WTC11 (cell line): ENCODE results near the gene RBFOX2. TPM values are rescaled to one million over a fixed set of nuclear protein-coding genes. Genes with fewer than 3 reads are reported as not detected.

Experiments
- ATAC-seq: fragments of 200-7000 bp; cut with Tn5 transposase; 2 replicates; pipeline ENCODE4 v1.10.0; 2021; ENCODE audit warnings: mild to moderate bottlenecking, moderate library complexity
- CTCF ChIA-PET: fragments of 300-600 bp; sonication (Branson Sonifier 250); formaldehyde crosslinking; loops from one replicate; lab custom pipeline; 2021; ENCODE audit warnings: antibody characterized with exemption; lab: Charles Lee
- POLR2A ChIA-PET: fragments of 350-600 bp; sonication (Branson Sonifier 250); formaldehyde crosslinking; loops from one replicate; lab custom pipeline; 2021; ENCODE audit warnings: antibody characterized with exemption; lab: Charles Lee
- DNase-seq: peaks from one replicate; pipeline ENCODE4 v3.0.0; 2021; ENCODE audit warnings: low spot score
- H3K27ac Mint-ChIP-seq: 2 replicates; pipeline ENCODE4 v1.8.0; 2021; ENCODE audit warnings: mixed read lengths
- H3K27me3 Mint-ChIP-seq: 2 replicates; pipeline ENCODE4 v1.8.0; 2021; ENCODE audit warnings: low read depth, mild to moderate bottlenecking, moderate library complexity, mixed read lengths
- H3K36me3 Mint-ChIP-seq: 2 replicates; pipeline ENCODE4 v1.8.0; 2021; ENCODE audit warnings: mixed read lengths
- H3K4me1 Mint-ChIP-seq: 2 replicates; pipeline ENCODE4 v1.8.0; 2022; ENCODE audit warnings: mixed read lengths
- H3K4me3 Mint-ChIP-seq: 2 replicates; pipeline ENCODE4 v1.8.0; 2021; ENCODE audit warnings: mild to moderate bottlenecking, moderate library complexity, mixed read lengths
- H3K9me3 Mint-ChIP-seq: 2 replicates; pipeline ENCODE4 v1.8.0; 2021; ENCODE audit warnings: mixed read lengths
- CREM ChIP-seq: sonication (generic); formaldehyde crosslinking; IDR thresholded peaks from 2 replicates; pipeline ENCODE4 v1.8.1; 2022; ENCODE audit warnings: mild to moderate bottlenecking, missing genetic modification reagents, moderate library complexity
- ETV6 ChIP-seq: sonication (generic); formaldehyde crosslinking; IDR thresholded peaks from 2 replicates; pipeline ENCODE4 v1.8.1; 2022; ENCODE audit warnings: mild to moderate bottlenecking, missing genetic modification reagents
- HMGA2 ChIP-seq: fragments of 250-450 bp; sonication (Bioruptor Pico); IDR thresholded peaks from 2 replicates; pipeline ENCODE4 v1.4.0; 2021; ENCODE audit warnings: mild to moderate bottlenecking, moderate library complexity
- JAZF1 ChIP-seq: fragments of 250-450 bp; sonication (Bioruptor Pico); IDR thresholded peaks from 2 replicates; pipeline ENCODE4 v1.9.0; 2021; ENCODE audit warnings: moderate library complexity, mild to moderate bottlenecking, inconsistent platforms
- JUN ChIP-seq: sonication (generic); formaldehyde crosslinking; IDR thresholded peaks from 2 replicates; pipeline ENCODE4 v1.8.0; 2023; ENCODE audit warnings: mild to moderate bottlenecking, missing genetic modification reagents
- RELA ChIP-seq: sonication (generic); formaldehyde crosslinking; IDR thresholded peaks from 2 replicates; pipeline ENCODE4 v1.8.1; 2022; ENCODE audit warnings: missing genetic modification reagents, mild to moderate bottlenecking, borderline replicate concordance
- TEAD4 ChIP-seq: sonication (generic); formaldehyde crosslinking; IDR thresholded peaks from 2 replicates; pipeline ENCODE4 v1.8.0; 2022; ENCODE audit warnings: mild to moderate bottlenecking, missing genetic modification reagents
- ZBTB21 ChIP-seq: sonication (generic); formaldehyde crosslinking; IDR thresholded peaks from 2 replicates; pipeline ENCODE4 v1.8.1; 2023; ENCODE audit warnings: mild to moderate bottlenecking, missing genetic modification reagents, borderline replicate concordance
- ZNF121 ChIP-seq: sonication (generic); formaldehyde crosslinking; IDR thresholded peaks from 2 replicates; pipeline ENCODE4 v1.8.0; 2023; ENCODE audit warnings: missing genetic modification reagents
- ZNF232 ChIP-seq: sonication (generic); formaldehyde crosslinking; IDR thresholded peaks from 2 replicates; pipeline ENCODE4 v1.8.0; 2022; ENCODE audit warnings: mild to moderate bottlenecking, missing genetic modification reagents
- total RNA-seq: library from RNA; stranded (reverse); gene quantifications from 3 replicates; pipeline ENCODE4 v1.2.3, GENCODE V29; 2021
- TF ChIP-seq, protein P1 (sequence below): sonication (generic); formaldehyde crosslinking; IDR thresholded peaks from 2 replicates; pipeline ENCODE4 v1.8.0; 2023; ENCODE audit warnings: mild to moderate bottlenecking, missing genetic modification reagents
- TF ChIP-seq, protein P2 (sequence below): sonication (generic); formaldehyde crosslinking; IDR thresholded peaks from 2 replicates; pipeline ENCODE4 v1.8.1; 2023; ENCODE audit warnings: mild to moderate bottlenecking, missing genetic modification reagents, moderate library complexity
- TF ChIP-seq, protein P3 (sequence below): sonication (generic); formaldehyde crosslinking; IDR thresholded peaks from 2 replicates; pipeline ENCODE4 v1.8.1; 2023; ENCODE audit warnings: mild to moderate bottlenecking, missing genetic modification reagents, moderate library complexity
- TF ChIP-seq, protein P4 (sequence below): sonication (generic); formaldehyde crosslinking; IDR thresholded peaks from 2 replicates; pipeline ENCODE4 v1.8.0; 2023; ENCODE audit warnings: missing genetic modification reagents, mild to moderate bottlenecking, borderline replicate concordance
- TF ChIP-seq, protein P5 (sequence below): fragments of 250-450 bp; sonication (Bioruptor Pico); IDR thresholded peaks from 2 replicates; pipeline ENCODE4 v2.1.2; 2022; ENCODE audit warnings: mild to moderate bottlenecking, moderate library complexity
- TF ChIP-seq, protein P6 (sequence below): fragments of 250-450 bp; sonication (Bioruptor Pico); conservative IDR thresholded peaks from 2 replicates; pipeline ENCODE4 v1.9.0; 2021; ENCODE audit warnings: mild to moderate bottlenecking

The RBFOX2 gene
- total RNA-seq, 1 experiment from 2014 or later, result 107 TPM

DNA sequence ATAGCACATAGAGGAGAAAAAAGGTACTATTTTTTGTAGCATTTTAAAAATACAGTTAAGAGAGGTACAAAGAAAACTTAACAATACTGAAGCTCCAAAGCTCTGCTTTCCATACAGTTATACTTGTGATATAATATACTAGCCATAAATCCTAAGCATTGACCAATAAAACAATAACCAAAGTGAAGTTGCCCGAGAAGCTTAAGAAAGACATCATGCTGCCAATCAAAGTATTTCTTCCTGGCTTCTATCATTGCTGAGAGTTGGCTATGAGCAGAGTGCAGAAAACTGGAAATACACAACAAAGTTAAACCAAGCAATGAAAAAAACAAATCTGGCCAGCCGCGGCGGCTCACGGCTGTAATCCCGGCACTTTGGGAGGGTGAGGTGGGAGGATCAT, 84.2 kb downstream of the RBFOX2 start:
- no peaks in the 10 kb centered on the region for H3K9me3 Mint-ChIP-seq
- TF ChIP-seq JAZF1 (CRISPR knock-in tag), result no peak
- no peak for TF ChIP-seq ETV6 (CRISPR knock-in tag)
- no peak for TF ChIP-seq JUN (CRISPR knock-in tag)
- no peak for TF ChIP-seq ZNF232
- DNase-seq, result no peak
- H3K4me1 Mint-ChIP-seq, result no peaks in the 10 kb centered on the region
- H3K4me3 Mint-ChIP-seq, result no peak overlapping the region
- H3K36me3 Mint-ChIP-seq, result no peaks in the 10 kb centered on the region
- ChIA-PET CTCF (no interaction called here), POLR2A (interaction anchor here (0.6 kb wide), 1 partner anchor 120 kb away, joined by 3 read pairs; no protein-coding TSS in a partner anchor)
- no peaks in the 10 kb centered on the region for H3K27me3 Mint-ChIP-seq
- H3K27ac Mint-ChIP-seq, result no peak overlapping the region
- no peak for ATAC-seq

DNA sequence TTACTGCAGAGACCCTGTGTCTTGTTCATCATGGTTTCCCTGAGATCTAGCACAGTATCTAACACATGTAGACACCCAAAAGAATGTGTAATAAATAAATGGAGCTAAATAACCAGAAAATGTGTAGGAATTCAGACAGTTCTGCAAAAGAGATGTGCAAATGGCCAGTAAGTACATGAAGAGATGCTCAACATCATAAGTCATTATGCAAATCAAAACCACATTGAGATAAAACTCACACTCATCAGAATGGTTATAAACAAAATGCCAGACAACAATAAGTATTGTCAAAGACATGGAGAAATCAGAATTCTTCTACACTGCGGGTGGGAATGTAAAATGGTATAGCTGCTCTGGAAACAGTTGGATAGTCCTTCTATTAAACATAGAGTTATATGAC, 88.5 kb downstream of the RBFOX2 start:
- H3K27me3 Mint-ChIP-seq, result no peaks in the 10 kb centered on the region
- no peak for TF ChIP-seq TEAD4 (CRISPR knock-in tag)
- TF ChIP-seq, protein P1, sequence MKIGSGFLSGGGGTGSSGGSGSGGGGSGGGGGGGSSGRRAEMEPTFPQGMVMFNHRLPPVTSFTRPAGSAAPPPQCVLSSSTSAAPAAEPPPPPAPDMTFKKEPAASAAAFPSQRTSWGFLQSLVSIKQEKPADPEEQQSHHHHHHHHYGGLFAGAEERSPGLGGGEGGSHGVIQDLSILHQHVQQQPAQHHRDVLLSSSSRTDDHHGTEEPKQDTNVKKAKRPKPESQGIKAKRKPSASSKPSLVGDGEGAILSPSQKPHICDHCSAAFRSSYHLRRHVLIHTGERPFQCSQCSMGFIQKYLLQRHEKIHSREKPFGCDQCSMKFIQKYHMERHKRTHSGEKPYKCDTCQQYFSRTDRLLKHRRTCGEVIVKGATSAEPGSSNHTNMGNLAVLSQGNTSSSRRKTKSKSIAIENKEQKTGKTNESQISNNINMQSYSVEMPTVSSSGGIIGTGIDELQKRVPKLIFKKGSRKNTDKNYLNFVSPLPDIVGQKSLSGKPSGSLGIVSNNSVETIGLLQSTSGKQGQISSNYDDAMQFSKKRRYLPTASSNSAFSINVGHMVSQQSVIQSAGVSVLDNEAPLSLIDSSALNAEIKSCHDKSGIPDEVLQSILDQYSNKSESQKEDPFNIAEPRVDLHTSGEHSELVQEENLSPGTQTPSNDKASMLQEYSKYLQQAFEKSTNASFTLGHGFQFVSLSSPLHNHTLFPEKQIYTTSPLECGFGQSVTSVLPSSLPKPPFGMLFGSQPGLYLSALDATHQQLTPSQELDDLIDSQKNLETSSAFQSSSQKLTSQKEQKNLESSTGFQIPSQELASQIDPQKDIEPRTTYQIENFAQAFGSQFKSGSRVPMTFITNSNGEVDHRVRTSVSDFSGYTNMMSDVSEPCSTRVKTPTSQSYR (CRISPR knock-in tag), result no peak
- CTCF ChIA-PET, result interaction anchor here (1.3 to 1.7 kb wide), 2 partner anchors 9 to 126 kb away, joined by 4 to 6 read pairs; no protein-coding TSS in a partner anchor
- H3K4me3 Mint-ChIP-seq, result no peak overlapping the region
- no peak for ATAC-seq
- no peak overlapping the region for H3K27ac Mint-ChIP-seq
- H3K36me3 Mint-ChIP-seq, result peaks cover 8% of the 10 kb centered on the region; the same call in 1 of the 2 replicates
- H3K9me3 Mint-ChIP-seq, result no peaks in the 10 kb centered on the region
- POLR2A ChIA-PET, result no interaction called here
- no peak for DNase-seq
- no peaks in the 10 kb centered on the region for H3K4me1 Mint-ChIP-seq

DNA sequence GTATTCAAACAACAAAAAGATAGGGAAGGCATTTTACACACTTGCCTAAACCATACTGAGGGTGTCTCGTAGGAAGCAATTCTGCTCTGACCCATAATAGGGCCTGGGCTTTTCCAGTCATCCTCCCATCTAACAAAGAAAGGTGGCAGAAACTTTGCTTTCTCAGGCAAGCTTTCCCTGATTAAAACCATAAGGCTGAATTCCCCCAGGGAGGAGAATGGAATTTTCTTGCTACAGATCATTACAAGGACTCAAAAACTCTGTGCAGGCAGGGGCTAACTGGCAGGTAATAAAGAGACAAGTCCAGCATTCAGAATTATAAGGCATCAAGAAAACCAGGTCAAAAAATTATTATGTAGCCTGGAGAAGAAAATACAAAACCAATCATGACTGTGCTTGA, 90.4 kb downstream of the RBFOX2 start:
- Mint-ChIP-seq H3K27ac (no peak overlapping the region), H3K27me3 (no peaks in the 10 kb centered on the region), H3K4me3 (no peak overlapping the region), H3K36me3 (peaks cover 9% of the 10 kb centered on the region; the same call in 1 of the 2 replicates), H3K9me3 (no peaks in the 10 kb centered on the region), H3K4me1 (peaks cover 4% of the 10 kb centered on the region)
- CTCF ChIA-PET, result interaction anchor here (1.0 kb wide), 1 partner anchor 128 kb away, joined by 3 read pairs; no protein-coding TSS in a partner anchor
- ATAC-seq (no peak), DNase-seq (no peak)
- TF ChIP-seq, protein P2, sequence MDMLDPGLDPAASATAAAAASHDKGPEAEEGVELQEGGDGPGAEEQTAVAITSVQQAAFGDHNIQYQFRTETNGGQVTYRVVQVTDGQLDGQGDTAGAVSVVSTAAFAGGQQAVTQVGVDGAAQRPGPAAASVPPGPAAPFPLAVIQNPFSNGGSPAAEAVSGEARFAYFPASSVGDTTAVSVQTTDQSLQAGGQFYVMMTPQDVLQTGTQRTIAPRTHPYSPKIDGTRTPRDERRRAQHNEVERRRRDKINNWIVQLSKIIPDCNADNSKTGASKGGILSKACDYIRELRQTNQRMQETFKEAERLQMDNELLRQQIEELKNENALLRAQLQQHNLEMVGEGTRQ (CRISPR knock-in tag), result no peak
- no peak for TF ChIP-seq ZNF121 (CRISPR knock-in tag)
- TF ChIP-seq, protein P3, sequence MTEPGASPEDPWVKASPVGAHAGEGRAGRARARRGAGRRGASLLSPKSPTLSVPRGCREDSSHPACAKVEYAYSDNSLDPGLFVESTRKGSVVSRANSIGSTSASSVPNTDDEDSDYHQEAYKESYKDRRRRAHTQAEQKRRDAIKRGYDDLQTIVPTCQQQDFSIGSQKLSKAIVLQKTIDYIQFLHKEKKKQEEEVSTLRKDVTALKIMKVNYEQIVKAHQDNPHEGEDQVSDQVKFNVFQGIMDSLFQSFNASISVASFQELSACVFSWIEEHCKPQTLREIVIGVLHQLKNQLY, result no peak
- POLR2A ChIA-PET, result no interaction called here

DNA sequence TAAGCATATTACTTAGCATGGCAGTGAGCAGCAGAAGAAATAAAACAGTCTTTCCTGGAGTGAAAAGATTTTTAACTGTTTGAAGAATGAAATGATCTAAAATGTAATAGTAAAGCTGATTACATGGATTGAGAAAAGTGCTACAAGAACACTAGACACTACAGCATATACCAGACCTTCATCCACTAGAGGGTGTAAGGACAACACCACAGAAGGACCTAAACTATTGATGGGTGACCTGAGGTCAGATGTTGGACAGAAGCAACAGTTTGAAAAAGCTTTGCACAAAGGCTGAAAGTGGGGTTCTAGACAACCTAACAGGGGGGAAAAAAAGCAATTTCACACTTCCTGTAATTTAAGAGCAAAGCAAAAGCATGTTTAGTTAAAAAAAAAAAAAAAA, 97.7 kb downstream of the RBFOX2 start:
- peaks cover 7% of the 10 kb centered on the region; the same call in 1 of the 2 replicates for H3K36me3 Mint-ChIP-seq
- ATAC-seq (peak; percentile 51; the same call in 1 of the 2 replicates), DNase-seq (no peak)
- CTCF ChIA-PET, result interaction anchor here (0.6 to 2.9 kb wide), 20 partner anchors 9 to 494 kb away, joined by 3 to 40 read pairs (median 4); no protein-coding TSS in a partner anchor
- POLR2A ChIA-PET, result interaction anchor here (0.7 kb wide), 1 partner anchor 555 kb away, joined by 3 read pairs; no protein-coding TSS in a partner anchor
- no peak overlapping the region for H3K27ac Mint-ChIP-seq
- H3K4me1 Mint-ChIP-seq, result peaks cover 20% of the 10 kb centered on the region
- H3K27me3 Mint-ChIP-seq, result no peaks in the 10 kb centered on the region
- no peaks in the 10 kb centered on the region for H3K9me3 Mint-ChIP-seq
- no peak overlapping the region for H3K4me3 Mint-ChIP-seq
- TF ChIP-seq CREM (CRISPR knock-in tag) (no peak), ZBTB21 (CRISPR knock-in tag) (no peak), HMGA2 (CRISPR knock-in tag) (no peak), RELA (CRISPR knock-in tag) (no peak)
- TF ChIP-seq, protein P4, sequence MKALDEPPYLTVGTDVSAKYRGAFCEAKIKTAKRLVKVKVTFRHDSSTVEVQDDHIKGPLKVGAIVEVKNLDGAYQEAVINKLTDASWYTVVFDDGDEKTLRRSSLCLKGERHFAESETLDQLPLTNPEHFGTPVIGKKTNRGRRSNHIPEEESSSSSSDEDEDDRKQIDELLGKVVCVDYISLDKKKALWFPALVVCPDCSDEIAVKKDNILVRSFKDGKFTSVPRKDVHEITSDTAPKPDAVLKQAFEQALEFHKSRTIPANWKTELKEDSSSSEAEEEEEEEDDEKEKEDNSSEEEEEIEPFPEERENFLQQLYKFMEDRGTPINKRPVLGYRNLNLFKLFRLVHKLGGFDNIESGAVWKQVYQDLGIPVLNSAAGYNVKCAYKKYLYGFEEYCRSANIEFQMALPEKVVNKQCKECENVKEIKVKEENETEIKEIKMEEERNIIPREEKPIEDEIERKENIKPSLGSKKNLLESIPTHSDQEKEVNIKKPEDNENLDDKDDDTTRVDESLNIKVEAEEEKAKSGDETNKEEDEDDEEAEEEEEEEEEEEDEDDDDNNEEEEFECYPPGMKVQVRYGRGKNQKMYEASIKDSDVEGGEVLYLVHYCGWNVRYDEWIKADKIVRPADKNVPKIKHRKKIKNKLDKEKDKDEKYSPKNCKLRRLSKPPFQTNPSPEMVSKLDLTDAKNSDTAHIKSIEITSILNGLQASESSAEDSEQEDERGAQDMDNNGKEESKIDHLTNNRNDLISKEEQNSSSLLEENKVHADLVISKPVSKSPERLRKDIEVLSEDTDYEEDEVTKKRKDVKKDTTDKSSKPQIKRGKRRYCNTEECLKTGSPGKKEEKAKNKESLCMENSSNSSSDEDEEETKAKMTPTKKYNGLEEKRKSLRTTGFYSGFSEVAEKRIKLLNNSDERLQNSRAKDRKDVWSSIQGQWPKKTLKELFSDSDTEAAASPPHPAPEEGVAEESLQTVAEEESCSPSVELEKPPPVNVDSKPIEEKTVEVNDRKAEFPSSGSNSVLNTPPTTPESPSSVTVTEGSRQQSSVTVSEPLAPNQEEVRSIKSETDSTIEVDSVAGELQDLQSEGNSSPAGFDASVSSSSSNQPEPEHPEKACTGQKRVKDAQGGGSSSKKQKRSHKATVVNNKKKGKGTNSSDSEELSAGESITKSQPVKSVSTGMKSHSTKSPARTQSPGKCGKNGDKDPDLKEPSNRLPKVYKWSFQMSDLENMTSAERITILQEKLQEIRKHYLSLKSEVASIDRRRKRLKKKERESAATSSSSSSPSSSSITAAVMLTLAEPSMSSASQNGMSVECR (CRISPR knock-in tag), result no peak
- TF ChIP-seq, protein P5, sequence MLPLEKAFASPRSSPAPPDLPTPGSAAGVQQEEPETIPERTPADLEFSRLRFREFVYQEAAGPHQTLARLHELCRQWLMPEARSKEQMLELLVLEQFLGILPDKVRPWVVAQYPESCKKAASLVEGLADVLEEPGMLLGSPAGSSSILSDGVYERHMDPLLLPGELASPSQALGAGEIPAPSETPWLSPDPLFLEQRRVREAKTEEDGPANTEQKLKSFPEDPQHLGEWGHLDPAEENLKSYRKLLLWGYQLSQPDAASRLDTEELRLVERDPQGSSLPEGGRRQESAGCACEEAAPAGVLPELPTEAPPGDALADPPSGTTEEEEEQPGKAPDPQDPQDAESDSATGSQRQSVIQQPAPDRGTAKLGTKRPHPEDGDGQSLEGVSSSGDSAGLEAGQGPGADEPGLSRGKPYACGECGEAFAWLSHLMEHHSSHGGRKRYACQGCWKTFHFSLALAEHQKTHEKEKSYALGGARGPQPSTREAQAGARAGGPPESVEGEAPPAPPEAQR (CRISPR knock-in tag), result no peak
- TF ChIP-seq, protein P6, sequence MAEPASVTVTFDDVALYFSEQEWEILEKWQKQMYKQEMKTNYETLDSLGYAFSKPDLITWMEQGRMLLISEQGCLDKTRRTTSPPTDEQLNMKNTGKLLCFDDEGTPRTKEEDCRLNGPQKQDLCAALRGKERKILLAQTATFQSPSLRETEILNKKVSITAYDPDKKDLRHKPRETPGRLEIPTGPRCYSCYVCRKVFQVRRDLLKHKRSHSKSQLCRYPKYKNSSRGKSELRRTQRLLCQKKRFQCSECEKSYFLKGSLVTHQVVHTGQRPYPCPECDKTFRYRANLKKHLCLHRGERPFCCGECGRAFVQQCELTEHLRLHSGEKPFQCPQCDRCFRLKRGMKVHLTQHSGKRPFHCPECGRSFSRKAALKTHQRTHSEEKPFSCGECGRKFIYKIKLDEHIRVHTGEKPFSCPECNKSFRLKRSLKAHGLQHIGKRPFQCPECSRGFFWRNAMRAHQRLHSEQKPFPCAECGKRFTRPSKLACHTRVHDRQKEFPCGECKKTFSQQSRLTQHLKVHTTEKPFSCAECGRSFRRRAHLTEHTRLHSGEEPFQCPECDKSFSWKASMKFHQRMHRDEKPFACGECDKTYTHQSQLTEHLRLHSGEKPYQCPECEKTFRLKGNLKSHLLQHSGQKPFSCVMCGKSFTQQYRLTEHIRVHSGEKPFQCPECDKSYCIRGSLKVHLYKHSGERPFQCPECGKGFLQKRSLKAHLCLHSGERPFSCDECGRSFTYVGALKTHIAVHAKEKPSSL (CRISPR knock-in tag), result no peak
